NCI-H524 treated with DMSO at 0.1 percent for 48 hours (cell line): Measurements from ENCODE around the gene OGG1.

ENCODE experiments used
- DNase-seq: peaks from one replicate; lab custom pipeline; 2025; lab: John Stamatoyannopoulos, UW

OGG1 gene

DNA sequence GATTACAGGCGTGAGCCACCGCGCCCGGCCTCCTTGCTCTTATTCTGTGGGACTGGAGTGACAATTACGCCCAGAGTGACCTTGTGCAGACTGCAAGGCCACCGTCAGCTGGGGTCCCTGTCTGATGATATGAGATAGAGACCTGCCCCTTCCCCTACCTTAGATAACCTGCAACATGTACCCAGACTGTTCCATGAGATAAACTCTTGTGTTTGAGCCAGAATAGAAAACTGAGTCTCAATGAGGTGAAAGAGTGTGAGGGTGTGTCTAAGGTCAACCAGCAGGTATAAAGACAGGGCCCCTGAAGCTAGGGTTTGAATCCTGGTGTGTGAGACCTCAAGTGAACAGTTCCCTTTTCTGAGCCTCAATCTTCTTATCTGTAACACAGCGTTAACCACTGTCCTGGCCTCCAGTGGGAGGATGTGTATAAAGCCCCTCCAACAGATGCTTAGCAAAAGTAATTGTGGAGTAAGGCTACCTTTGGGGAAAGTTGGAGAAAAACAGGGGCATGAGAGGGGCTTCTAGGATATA lies 36.5 kb downstream of the OGG1 start:
- no peak for DNase-seq

DNA sequence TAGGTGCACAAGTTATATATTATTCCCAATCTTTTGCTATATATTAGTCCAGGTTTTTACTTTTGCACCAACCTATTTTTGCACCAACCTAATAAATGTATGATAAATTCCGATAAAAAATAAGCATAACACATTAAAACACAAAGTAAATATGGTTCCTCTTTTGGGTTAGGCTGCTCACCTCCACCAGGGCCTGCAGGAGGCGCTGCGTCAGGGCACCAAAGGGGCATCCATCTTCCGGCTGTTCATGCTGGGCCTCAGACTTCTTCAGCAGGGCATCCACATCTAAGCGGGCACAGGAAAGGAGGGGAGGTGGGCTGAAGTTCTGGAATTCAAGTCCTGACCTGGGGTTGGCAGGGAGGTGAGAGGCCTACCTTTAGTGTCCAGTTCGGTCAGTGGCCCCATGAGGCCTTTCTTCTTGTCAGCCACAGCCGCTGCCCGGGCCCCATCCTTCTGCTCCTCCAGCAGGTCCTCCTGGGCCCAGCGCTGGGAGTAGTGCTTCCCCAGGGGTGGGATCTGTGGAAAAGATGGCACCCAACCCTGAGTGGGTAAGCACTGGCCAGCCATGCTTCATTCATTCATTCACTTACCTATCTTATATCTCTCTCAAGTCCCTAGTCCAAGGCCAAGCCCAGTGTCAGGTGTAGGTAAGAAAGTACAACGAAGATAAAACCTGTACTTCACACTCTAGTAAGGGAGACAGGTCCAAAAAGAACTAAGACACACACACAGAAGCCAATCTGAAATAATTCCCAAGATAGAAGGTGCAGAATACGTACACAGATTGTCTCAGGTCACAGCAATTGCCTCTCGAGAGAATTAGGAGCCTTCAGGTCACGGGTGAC lies 37.3 kb downstream of the OGG1 start:
- no peak for DNase-seq

DNA sequence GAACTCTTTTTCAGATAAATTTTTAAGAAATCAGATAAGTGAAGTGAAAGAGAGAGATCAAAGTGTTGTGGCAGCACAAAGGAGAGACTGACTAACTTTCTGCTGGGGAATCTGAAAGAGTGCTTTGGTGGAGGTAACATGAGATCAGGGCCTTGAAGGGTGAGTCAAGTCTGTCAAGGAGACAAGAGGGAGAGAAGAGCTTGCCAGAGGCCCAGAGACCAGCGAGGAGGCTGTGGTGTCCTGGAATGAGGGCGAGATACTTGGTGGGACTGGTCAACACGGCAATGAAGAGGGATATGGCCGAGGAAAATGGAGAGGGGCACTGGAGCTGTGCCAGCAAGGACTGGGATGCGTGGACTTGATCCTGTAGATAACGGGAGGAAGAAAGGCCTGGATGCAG lies 38.0 kb downstream of the OGG1 start:
- DNase-seq = no peak

DNA sequence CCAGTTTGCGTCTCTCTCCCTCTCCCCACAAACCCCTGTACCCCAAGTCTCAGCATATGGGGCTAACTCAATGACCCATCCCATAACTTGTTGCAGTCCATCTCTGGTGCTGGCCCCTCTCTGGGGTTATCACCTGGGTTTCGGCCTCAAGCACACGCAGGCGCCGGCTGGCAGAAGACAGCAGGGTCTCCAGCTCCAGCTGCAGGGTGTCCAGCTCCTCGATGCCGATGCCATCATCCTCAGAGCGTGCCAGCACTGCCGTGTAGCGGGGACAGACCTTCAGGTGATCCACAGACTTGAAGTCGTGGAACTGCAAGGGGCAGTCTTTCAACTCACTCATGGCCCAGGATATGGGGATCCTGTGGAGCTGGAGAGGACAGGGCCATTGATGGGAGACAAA lies 41.4 kb downstream of the OGG1 start:
- no peak for DNase-seq

DNA sequence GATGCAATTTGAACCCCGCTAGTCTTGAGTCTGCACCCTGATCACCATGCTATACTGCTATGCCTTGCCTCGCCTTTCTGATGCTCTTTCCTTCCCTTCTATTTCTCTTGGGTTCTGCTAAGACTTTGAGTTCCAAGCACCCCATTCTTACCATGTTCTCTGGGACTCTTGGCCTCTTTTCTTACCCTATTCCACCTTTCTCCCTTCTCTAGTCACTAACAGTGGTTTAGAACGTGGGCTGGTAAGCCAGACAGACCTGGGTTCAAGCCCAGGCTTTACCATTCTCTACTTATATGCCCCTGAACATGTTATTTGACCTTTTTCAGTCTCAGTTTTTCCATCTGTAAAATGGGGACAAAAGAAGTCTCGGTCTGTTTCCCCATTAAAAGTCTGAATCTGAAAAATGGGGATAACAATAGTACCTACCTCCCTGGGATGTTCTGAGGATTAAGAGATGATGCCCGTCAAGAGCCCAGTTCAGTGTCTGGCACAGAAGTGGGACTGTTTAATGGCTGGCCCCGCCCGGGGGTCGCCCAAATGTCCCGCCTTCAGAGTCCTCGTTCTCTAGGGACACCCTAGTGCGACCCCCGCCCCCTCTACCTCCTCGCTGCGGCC lies 42.1 kb downstream of the OGG1 start:
- no peak for DNase-seq

DNA sequence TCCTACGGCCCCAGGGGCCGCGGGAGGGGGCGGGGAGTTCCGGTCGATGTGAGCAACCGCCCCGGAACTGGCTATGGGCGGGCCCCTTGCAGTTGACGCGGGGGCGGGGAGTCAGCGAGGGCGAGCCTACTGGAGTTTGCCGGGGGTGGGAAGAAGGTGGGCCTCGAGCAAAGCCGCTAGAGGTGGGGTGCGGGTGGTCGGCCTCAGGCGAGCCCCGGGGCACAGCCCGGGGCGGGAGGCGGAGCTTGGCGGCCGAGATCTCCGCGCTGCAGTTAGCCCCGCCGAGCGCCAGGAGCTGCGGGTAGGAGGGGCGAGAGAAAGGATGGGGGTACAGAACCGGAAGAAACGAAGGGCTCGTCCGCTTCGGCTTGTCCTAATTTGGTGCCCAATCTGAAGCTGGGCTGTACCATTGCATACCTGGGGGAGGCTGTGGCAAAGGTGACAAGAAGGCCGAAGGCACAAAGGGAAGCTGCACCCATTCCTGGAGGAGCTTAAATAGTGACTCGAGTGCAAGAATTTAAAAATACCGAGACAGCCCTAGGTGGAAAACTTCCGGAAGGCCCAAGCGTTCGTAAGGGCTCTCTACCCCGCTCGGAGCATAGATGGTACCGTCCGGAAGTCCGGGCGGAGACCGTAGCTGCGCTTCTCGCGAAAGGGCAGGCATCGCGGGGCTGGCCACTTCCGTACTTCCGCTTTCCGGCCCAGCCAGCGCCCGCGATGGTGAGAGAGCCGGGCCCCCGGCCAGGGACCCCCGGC lies 42.8 kb downstream of the OGG1 start, which contains the start of the genes ARPC4 and TADA3:
ARPC4 (plus strand) TSS at position 678 of the 756 bp plus-strand sequence; CDS start at position 718, 40 bp downstream.
TADA3 (minus strand) TSS at position 69 of the 756 bp plus-strand sequence. CDS start 1,007 bp downstream, outside the sequence.
- DNase-seq = peak; percentile 74

DNA sequence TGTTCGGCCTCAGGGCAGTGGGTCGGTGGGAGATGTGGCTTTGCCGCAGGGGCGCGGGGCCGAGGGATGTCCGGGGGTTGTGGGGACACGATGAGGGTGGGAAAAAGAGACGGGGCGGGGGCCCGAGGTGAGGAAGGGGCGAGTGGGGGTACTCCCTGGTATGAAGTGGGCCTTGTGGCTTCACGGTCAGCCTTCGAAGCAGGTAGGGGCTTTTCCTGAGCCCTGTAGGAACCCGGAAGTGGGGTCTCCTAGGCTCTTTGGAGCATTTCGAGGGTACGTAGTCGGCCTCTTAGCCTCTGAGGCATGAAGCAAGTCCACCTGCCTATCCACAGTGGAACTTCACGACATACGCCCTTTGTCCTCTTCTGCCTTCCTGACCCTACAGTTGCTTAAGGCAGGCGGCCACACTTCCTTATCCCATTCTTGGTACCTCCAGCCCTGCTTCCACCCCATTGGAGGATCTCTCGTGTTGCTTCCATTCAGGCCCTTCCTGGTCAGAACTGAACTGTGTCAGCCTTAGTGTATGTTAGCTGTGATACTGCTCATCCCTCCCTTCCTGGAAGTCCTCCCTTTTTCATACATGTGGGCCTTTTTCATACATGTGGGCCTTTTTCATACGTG lies 43.5 kb downstream of the OGG1 start:
- no peak for DNase-seq

DNA sequence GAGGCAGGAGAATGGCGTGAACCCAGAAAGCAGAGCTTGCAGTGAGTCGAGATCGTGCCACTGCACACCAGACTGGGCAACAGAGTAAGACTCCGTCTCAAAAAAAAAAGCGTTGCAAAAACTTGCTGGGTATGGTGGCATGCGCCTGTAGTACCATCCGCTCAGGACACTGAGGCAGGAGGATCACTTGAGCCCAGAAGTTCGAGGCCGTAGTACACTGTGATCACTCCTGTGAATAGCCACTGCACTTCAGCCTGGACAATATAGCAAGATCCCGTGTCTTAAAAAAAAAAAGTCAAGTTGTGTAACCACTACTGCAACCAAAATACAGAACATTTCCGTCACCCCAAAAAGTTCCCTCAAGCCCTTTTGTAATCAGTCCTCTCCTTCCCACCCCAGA lies 44.6 kb downstream of the OGG1 start:
- DNase-seq = no peak

DNA sequence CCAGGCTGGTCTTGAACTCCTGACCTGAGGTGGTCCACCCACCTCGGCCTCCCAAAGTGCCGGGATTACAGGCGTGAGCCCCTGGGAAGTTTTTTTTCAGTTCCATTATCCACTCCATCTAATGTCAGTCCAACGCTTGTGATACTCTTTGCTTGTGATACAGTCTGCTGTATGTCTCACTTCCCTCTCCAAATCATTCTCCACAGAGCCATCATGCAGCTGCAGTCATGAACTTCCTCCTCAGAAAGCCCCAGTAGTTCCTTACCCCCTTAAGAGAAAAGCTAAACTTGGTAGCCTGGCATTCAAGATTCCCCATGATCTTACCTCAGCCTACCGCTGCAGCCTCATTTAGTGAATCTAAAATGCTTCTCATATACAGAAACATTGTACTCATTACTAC lies 45.5 kb downstream of the OGG1 start:
- DNase-seq = no peak

DNA sequence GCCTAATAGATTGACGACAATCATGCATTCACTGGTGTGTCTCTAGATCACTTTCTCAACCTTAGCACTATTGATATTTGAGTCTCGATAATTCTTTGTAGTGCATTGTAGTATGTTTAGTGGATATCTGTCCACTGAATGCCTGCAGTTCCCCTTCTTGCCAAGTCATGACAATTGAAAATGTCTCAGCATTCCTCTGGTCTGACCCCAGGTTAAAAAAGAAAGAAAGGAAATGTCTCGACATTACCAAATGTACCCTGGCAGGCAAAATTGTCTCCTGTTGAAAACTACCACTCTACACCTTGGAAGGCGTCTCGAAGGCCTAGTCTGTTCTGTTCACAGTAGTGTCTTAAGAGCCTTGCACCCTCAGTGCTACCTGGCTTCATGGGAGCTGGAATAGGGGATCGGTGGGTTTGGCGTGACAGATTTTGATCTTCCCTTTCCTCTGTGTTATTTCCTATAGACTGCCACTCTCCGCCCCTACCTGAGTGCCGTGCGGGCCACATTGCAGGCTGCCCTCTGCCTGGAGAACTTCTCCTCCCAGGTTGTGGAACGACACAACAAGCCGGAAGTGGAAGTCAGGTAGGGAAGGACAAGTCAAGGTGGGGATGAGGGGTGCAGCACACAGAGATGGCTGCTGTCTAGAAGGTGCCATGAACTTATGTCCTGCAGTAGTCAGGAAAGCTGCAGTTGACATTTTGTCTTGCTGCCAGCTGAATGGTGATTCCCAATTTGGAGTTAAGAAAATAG lies 47.6 kb downstream of the OGG1 start:
- DNase-seq = no peak

DNA sequence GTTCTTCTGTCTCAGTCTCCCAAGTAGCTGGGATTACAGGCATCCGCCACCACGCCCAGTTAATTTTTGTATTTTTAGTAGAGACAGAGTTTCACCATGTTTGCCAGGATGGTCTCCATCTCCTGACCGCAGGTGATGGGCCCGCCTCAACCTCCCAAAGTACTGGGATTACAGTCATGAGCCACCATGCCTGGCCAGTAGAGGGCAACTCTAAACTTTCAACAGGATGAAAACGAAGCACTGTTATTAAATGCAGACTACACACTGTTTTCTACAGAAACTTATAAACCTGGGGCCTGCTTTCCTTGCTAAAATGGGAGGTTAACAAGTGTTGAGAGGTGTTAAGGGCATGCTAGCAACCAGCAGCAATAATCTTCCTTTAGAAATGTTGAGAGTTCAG lies 50.8 kb downstream of the OGG1 start:
- no peak for DNase-seq

DNA sequence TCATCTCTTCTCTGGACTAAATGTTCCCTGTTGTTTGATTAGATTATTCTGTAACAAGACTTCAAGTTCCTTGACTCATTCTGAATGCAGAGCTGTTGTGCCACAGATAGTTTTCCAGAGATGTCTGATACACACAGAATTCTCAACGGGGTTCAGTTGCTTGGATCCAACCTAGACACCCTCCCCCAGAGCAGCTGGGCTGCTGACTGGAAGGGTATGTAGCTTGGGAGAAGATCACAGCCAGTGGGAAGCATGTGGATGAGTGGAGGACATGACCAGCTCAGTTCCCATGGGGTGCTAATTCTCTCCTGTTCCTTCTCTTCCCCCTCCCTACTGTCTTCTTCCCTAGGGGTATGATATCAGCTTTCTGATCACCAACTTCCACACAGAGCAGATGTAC lies 53.7 kb downstream of the OGG1 start:
- DNase-seq = no peak

DNA sequence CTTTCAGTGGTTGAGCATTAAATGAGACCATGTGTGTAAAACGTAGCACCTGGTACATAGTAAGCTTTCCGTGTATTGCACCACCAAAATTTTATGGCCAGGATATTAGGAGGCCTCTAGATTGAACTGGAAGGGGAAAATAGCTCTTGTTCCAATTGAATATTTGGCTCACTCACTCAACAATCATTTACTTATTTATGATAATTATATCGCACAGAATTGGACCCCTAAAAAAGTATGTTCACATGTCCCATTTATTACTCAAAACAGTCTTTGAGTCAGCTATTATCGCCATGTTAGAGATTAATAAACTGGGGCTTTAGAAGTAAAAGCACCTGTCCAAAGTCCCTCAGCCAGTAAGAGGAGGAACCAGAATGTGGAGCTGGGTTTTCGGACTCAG lies 55.2 kb downstream of the OGG1 start:
- DNase-seq = no peak

DNA sequence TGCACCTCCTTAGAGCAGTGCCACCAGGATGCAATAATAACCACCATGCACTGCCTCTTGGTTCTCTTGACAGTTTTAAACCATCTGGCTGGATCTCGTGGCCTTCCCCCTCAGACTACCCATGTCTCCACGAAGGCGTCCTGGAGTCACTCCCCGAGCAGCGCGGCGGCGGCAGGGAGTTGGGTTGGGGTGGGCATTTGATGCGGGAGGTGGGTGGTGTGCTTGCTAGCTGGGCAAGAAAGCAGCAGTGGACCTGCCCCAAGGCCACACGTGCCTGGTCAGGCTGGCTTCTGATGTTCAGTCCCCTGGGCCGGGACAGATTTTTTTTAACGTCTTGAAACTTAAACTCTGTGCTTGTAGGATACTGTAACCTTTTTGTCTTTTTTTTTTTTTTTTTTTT lies 56.4 kb downstream of the OGG1 start:
- no peak for DNase-seq
